Heart right ventricle (tissue), 16 donors: Measurements from ENCODE around the gene ZFYVE28. TPM values are rescaled to one million over a fixed set of nuclear protein-coding genes. Genes with fewer than 3 reads are reported as not detected.

ENCODE experiments used
- ATAC-seq, 8 donors: fragments of 200-7000 bp; cut with Tn5 transposase; one replicate each; pipeline ENCODE4 v1.9.1; 2020; ENCODE audit warnings: mild to moderate bottlenecking in 8 of 8, moderate library complexity in 8 of 8, moderate number of reproducible peaks in 1 of 8
- DNase-seq, 2 donors: peaks; one replicate each; pipeline ENCODE4 v3.0.0-alpha.2; 2020
- H3K27ac ChIP-seq, 10 donors: fragments of 200-600 bp; sonication (generic) in 2 of 10; one replicate each; pipeline versions ENCODE4 v1.5.0 to v1.8.0; 2020 to 2022; ENCODE audit warnings: mild to moderate bottlenecking in 3 of 10
- H3K27me3 ChIP-seq, 7 donors: fragments of 200-600 bp; one replicate each; pipeline ENCODE4 v1.8.0; 2021 to 2022; ENCODE audit warnings: mild to moderate bottlenecking in 2 of 7
- H3K36me3 ChIP-seq, 9 donors: fragments of 200-600 bp; sonication (generic) in 1 of 9; one replicate each; pipeline versions ENCODE4 v1.5.0 to v1.8.0; 2020 to 2022; ENCODE audit warnings: mild to moderate bottlenecking in 2 of 9
- H3K4me1 ChIP-seq, 9 donors: fragments of 200-600 bp; sonication (generic) in 1 of 9; one replicate each; pipeline versions ENCODE4 v1.5.0 to v1.8.0; 2020 to 2022; ENCODE audit warnings: mild to moderate bottlenecking in 4 of 9
- H3K4me3 ChIP-seq, 10 donors: fragments of 200-600 bp; sonication (generic) in 2 of 10; one replicate each; pipeline versions ENCODE4 v1.5.0 to v1.8.0; 2020 to 2022; ENCODE audit warnings: mild to moderate bottlenecking in 7 of 10, moderate library complexity in 2 of 10
- H3K9me3 ChIP-seq, 11 donors: fragments of 200-600 bp in 10 of 11; sonication (generic) in 2 of 11; one replicate each; pipeline versions ENCODE4 v1.5.0 to v1.8.0; 2013 to 2022; ENCODE audit warnings: mild to moderate bottlenecking in 2 of 11, control low read depth in 1 of 11, moderate library complexity in 1 of 11
- WGBS, 2 donors: extraction: QIAGEN DNeasy Blood & Tissue Kit; methylation state at CpG; one replicate each; pipeline ENCODE4 v1.1.7; 2013; ENCODE audit warnings: inconsistent platforms in 1 of 2; 5-methylcytosine and 5-hydroxymethylcytosine counted together
- intact Hi-C, 10 donors: fragments of 100-400 bp; cut with DNase I; formaldehyde crosslinking; loops; one replicate each; pipeline versions ENCODE4 v1.11.1 to v1.14.2; 2022
- polyA plus RNA-seq, 2 donors: library from polyadenylated mRNA; stranded (reverse); fragments of 200-250 nt; gene quantifications; one replicate each; pipeline ENCODE4 v1.2.3, GENCODE V29; 2013
- total RNA-seq, 10 donors: library from RNA; stranded (reverse); fragmentation: NEBNext Ultra II Directional in 3 of 10; extraction: Animal tissue kit (Norgen Biotek cat#: 25700) in 3 of 10; gene quantifications; one replicate each; pipeline versions ENCODE4 v1.2.1 to v1.2.4, GENCODE V29; 2021 to 2023
- TF ChIP-seq, protein P1 (sequence below), 9 donors: fragments of 200-600 bp; sonication (generic) in 2 of 9; IDR thresholded peaks; one replicate each; pipeline versions ENCODE4 v1.5.0 to v1.8.0; 2021 to 2022; ENCODE audit warnings: antibody characterized with exemption in 9 of 9, mild to moderate bottlenecking in 5 of 9, moderate library complexity in 1 of 9
- donor health status: Arrhythmogenic right ventricular cardiomyopathy.
- donor health status: ischemic (EF 13 %, LVEDD 7.1; RV severe dilation, severe dysfunction).
- donor health status: healthy with polysubstance abuse.
- donor health status: DM: no; HTN: yes; CAD: no.
- donor health status: DM: no; HTN: no; CAD: no.
- donor health status: ischemic (EF 25% LVEDD 6.9; RV normal size, moderate dysfunction).
- donor health status: ischemic (EF 25% LVEDD 5.7; RV mildly dilated, moderate dysfunction).
- donor health status: healthy.
- donor health status: DM: yes; HTN: yes; CAD: no.
- donor health status: Ischemic cardiomyopathy.
- donor health status: ischemic (EF 35%, LVEDD 5.7; RV mildly dilated, moderate dysfunction).
- donor health status: nonischemic (EF 11% LVEDD 7.7; RV severe dilation, severe dysfunction).
- donor health status: DM: yes; HTN: yes; CAD: no.
- donor health status: PGD.
- donor health status: ischemic (EF 29% LVEDD 5.4; RV normal size, mild dysfunction).
- donor health status: nonischemic (EF 23%, LVEDD 6.1; RV moderate dilation, normal function).

Gene ZFYVE28
- total and polyA plus RNA-seq, 12 donors = 2.3 to 9.9 (median 3.5) TPM

DNA sequence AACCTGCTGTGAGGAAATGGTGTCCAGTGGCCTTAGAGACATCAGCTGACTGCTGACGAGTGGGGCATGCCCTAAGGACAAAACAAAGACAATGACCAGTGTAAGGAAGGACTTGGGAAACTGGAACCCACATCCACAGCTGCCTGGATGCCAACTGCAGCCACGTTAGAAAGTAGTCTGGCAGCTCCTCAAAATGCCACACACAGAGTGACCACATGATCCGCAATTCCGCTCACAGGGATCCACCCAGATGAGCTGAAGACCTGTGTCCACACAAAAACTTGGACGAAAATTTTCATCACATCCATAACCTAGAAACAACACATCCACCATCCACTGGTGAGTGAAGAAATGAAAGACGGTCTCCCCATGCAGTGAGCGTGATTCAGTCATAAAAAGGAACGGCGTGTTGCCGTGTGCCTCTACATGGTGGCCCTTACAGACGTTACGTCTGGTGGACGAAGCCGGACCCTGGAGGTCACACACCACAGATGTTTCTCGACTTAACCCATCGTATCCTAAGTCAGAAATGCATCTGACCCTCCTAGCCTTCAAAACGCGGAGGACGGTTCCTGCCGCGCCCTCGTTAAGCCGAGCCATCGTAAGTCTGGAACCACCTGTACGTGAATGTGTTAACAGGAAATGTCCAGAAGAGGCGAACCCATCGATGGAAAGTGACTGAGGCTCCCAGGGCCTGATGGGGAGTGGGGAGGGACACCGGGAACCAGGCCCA, 115.9 kb downstream of the ZFYVE28 start:
- DNase-seq (no peak), ATAC-seq (no peak)
- Histone ChIP-seq H3K27me3 (no peaks in the 10 kb centered on the region), H3K9me3 (peaks cover 0 to 19% (median 6%) of the 10 kb centered on the region in 11 donors), H3K36me3 (peaks cover 0 to 7% (median 0%) of the 10 kb centered on the region in 9 donors), H3K4me3 (no peak overlapping the region), H3K27ac (no peak overlapping the region), H3K4me1 (no peaks in the 10 kb centered on the region)
- intact Hi-C loops = no loop called here
- WGBS, 2 donors = 92 to 94% methylated on average over 28 of the region's 28 CpGs
- TF ChIP-seq, protein P1, sequence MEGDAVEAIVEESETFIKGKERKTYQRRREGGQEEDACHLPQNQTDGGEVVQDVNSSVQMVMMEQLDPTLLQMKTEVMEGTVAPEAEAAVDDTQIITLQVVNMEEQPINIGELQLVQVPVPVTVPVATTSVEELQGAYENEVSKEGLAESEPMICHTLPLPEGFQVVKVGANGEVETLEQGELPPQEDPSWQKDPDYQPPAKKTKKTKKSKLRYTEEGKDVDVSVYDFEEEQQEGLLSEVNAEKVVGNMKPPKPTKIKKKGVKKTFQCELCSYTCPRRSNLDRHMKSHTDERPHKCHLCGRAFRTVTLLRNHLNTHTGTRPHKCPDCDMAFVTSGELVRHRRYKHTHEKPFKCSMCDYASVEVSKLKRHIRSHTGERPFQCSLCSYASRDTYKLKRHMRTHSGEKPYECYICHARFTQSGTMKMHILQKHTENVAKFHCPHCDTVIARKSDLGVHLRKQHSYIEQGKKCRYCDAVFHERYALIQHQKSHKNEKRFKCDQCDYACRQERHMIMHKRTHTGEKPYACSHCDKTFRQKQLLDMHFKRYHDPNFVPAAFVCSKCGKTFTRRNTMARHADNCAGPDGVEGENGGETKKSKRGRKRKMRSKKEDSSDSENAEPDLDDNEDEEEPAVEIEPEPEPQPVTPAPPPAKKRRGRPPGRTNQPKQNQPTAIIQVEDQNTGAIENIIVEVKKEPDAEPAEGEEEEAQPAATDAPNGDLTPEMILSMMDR (IDR thresholded peaks at IDR 0.05) = no peak

DNA sequence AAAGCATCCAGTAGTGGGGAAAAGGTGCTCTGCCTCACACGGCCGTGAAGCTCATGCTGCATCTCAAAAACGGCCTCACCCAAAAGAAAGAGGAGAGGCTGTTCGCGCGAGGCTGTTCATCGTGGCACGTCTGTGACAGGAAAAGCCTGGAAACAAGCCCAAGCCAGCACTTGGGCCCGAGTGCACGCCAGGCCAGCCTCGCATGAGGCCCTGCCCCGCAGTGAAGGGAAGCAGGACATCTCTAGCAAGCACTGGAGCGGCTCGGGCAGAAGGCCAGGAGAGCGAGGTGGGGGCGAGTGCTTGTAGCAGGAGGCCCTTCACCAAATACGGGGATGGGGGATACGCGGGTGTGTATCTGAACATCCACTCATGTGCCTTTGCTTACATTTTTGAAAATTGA, 116.6 kb downstream of the ZFYVE28 start:
- TF ChIP-seq, protein P1 (IDR thresholded peaks at IDR 0.05) = no peak
- 81 to 89% methylated on average over 19 of the region's 19 CpGs for WGBS, 2 donors
- Histone ChIP-seq H3K4me3 (no peak overlapping the region), H3K27me3 (no peaks in the 10 kb centered on the region), H3K36me3 (peaks cover 0 to 7% (median 0%) of the 10 kb centered on the region in 9 donors), H3K4me1 (no peaks in the 10 kb centered on the region), H3K9me3 (peaks cover 0 to 12% (median 5%) of the 10 kb centered on the region in 11 donors), H3K27ac (no peak overlapping the region)
- DNase-seq (peak in 1 of 2 donors; percentile 51), ATAC-seq (peak in 2 of 8 donors; percentile 16 to 42)
- intact Hi-C loops = no loop called here

DNA sequence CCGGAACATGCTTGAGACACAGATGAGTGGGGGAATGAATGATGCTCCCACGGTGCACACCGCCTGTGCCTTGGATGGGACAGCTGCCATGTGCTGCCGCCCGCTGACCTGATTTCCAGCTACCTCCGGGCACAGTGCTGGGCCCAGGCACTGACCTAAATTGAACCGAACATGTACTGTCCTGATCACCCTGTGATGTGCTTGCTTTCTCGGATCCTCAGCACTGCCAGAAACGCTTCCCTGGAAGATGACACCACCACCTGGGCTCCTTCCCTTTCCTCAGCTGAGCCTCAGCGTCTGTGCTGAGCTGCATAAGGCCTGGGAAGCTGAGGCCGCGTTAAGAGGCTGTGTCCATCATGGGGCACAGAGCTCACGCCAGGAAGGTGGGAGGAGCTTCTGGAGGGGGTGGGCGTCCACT, 117.2 kb downstream of the ZFYVE28 start:
- H3K27me3 ChIP-seq = no peaks in the 10 kb centered on the region
- DNase-seq (no peak), ATAC-seq (no peak)
- 89 to 90% methylated on average over 14 of the region's 14 CpGs for WGBS, 2 donors
- TF ChIP-seq, protein P1 (IDR thresholded peaks at IDR 0.05) = no peak
- no peak overlapping the region for H3K27ac ChIP-seq
- H3K36me3 ChIP-seq = peaks cover 0 to 7% (median 0%) of the 10 kb centered on the region in 9 donors
- intact Hi-C loops = no loop called here
- H3K9me3 ChIP-seq = peaks cover 0 to 9% (median 4%) of the 10 kb centered on the region in 11 donors
- H3K4me3 ChIP-seq = no peak overlapping the region
- peaks cover 0 to 6% (median 0%) of the 10 kb centered on the region in 9 donors for H3K4me1 ChIP-seq

DNA sequence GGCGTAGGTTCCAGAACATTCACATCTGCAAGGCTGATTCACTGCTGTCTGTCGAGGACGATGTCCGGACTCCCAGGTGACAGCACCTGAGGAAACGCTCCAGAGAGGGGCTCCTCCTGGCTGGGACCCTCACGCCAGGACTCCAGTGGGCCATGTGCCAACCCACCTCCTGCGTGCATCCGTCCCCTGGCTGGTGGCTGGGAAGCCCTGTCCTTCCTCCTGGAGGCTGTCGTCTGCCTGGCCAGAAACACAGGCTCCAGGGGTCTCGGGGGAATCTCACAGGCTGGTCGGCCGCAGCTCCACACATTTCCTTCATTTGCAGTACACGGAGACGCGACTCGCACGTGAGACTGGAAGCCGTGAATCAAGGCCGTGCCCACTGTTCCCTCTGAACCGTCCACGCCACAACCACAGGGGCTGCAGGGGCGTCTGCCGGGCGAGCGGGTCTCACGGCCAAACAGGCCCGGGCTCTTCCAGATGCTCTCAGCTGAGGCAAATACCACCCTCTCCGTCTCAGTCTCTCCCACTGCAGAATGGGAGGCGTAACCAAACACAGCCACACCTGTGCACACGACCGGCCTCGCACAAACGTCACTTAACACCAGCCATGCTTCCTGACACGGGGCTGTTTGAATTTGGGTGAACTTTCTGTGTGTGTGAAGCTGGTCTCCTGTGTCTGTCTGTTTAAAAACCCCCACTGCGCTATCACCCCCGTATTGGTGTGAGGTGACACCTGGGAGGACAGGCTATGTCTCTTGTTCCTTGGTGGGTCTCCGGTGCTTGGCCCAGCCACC, 117.8 kb downstream of the ZFYVE28 start:
- ATAC-seq (no peak), DNase-seq (no peak)
- 83 to 86% methylated on average over 37 of the region's 37 CpGs for WGBS, 2 donors
- Histone ChIP-seq H3K4me1 (peaks cover 0 to 9% (median 0%) of the 10 kb centered on the region in 9 donors), H3K36me3 (peaks cover 0 to 7% (median 0%) of the 10 kb centered on the region in 9 donors), H3K4me3 (no peak overlapping the region), H3K27ac (no peak overlapping the region), H3K27me3 (no peaks in the 10 kb centered on the region), H3K9me3 (peaks cover 0 to 9% (median 4%) of the 10 kb centered on the region in 11 donors)
- intact Hi-C loops = no loop called here
- TF ChIP-seq, protein P1 (IDR thresholded peaks at IDR 0.05) = no peak
